ENCODE results near the gene TEF. TPM values are rescaled to one million over a fixed set of nuclear protein-coding genes. Genes with fewer than 3 reads are reported as not detected.

TEF gene
- total and polyA plus RNA-seq, 4 donors: 5.7 to 16.2 (median 10.2) TPM

DNA sequence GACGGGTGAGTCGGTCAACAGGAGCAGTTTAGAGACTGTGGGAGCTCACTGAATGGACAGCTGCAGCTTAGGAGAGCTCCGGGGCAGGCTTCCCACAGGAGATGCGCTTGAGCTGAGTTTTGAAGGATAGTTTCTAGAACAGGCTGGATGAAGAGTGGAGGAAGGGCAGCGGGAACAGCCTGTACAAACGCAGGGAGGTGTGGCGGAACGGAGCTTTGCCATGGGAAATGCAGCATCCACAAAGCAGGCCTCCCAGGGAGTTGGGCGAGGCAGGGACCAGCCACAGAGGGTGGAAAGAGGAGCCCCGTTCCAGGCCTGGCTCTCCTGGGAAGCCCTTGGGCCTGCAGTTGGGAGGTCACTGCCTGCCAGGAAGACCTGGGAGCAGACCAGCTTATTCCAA lies 26.8 kb upstream of the TEF start:
- no peak for DNase-seq (ENCODE audit: low spot score)
- no peak overlapping the region for H3K4me3 ChIP-seq (ENCODE audit: low read depth in 1 of 3, low read length in 3 of 3)
- no peaks in the 10 kb centered on the region for H3K27me3 ChIP-seq (ENCODE audit: control insufficient read depth in 4 of 4, insufficient read depth in 4 of 4, low read length in 3 of 4)
- 85% methylated on average over 10 of the region's 10 CpGs for WGBS
- no peak overlapping the region for H3K27ac ChIP-seq (ENCODE audit: low read depth in 1 of 2, low read length in 2 of 2)
- no peak overlapping the region for H3K9ac ChIP-seq (ENCODE audit: low read depth in 1 of 2, low read length in 2 of 2)
- no peak for TF ChIP-seq HNF4A (conservative IDR thresholded peaks at IDR 0.05)
- no peak for TF ChIP-seq FOXA1 (IDR thresholded peaks at IDR 0.05)
- no peak for TF ChIP-seq TAF1 (conservative IDR thresholded peaks at IDR 0.05)
- TF ChIP-seq HNF4G (IDR thresholded peaks at IDR 0.05): no peak
- no peak for TF ChIP-seq SP1 (IDR thresholded peaks at IDR 0.05)
- TF ChIP-seq RAD21 (IDR thresholded peaks at IDR 0.05): no peak
- H3K9me3 ChIP-seq (ENCODE audit: control insufficient read depth in 4 of 4, low read length in 3 of 4): no peaks in the 10 kb centered on the region
- peaks cover 15 to 77% (median 36%) of the 10 kb centered on the region in 4 donors for H3K36me3 ChIP-seq (ENCODE audit: control insufficient read depth in 4 of 4, insufficient read depth in 3 of 4, low read depth in 1 of 4, low read length in 3 of 4)
- peaks cover 0 to 27% (median 16%) of the 10 kb centered on the region in 4 donors for H3K4me1 ChIP-seq (ENCODE audit: control insufficient read depth in 4 of 4, insufficient read depth in 4 of 4, low read length in 3 of 4)

DNA sequence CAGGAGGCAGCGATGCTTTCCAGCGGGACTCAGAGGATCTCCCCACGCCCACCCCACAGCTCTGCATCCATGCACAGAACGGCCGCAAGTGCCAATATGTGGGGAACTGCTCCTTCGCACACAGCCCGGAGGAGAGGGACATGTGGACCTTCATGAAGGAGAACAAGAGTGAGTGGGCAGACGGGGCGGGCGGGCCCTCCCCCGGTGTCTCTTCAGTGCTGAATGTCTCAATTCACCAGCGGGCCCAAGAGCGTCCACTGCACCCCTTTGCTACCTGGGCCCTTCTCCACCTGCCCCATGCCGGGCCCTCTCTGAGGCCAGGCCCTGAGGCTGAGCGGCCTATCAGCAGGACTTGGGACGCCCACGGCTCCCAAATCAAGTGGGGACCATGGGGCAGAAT lies 25.8 kb upstream of the TEF start:
- Histone ChIP-seq H3K27me3 (ENCODE audit: control insufficient read depth in 4 of 4, insufficient read depth in 4 of 4, low read length in 3 of 4) (no peaks in the 10 kb centered on the region), H3K27ac (ENCODE audit: low read depth in 1 of 2, low read length in 2 of 2) (no peak overlapping the region), H3K36me3 (ENCODE audit: control insufficient read depth in 4 of 4, insufficient read depth in 3 of 4, low read depth in 1 of 4, low read length in 3 of 4) (peaks cover 17 to 68% (median 30%) of the 10 kb centered on the region in 4 donors), H3K9ac (ENCODE audit: low read depth in 1 of 2, low read length in 2 of 2) (no peak overlapping the region), H3K9me3 (ENCODE audit: control insufficient read depth in 4 of 4, low read length in 3 of 4) (no peaks in the 10 kb centered on the region), H3K4me1 (ENCODE audit: control insufficient read depth in 4 of 4, insufficient read depth in 4 of 4, low read length in 3 of 4) (peaks cover 0 to 27% (median 16%) of the 10 kb centered on the region in 4 donors), H3K4me3 (ENCODE audit: low read depth in 1 of 3, low read length in 3 of 3) (no peak overlapping the region)
- TF ChIP-seq, protein P1, sequence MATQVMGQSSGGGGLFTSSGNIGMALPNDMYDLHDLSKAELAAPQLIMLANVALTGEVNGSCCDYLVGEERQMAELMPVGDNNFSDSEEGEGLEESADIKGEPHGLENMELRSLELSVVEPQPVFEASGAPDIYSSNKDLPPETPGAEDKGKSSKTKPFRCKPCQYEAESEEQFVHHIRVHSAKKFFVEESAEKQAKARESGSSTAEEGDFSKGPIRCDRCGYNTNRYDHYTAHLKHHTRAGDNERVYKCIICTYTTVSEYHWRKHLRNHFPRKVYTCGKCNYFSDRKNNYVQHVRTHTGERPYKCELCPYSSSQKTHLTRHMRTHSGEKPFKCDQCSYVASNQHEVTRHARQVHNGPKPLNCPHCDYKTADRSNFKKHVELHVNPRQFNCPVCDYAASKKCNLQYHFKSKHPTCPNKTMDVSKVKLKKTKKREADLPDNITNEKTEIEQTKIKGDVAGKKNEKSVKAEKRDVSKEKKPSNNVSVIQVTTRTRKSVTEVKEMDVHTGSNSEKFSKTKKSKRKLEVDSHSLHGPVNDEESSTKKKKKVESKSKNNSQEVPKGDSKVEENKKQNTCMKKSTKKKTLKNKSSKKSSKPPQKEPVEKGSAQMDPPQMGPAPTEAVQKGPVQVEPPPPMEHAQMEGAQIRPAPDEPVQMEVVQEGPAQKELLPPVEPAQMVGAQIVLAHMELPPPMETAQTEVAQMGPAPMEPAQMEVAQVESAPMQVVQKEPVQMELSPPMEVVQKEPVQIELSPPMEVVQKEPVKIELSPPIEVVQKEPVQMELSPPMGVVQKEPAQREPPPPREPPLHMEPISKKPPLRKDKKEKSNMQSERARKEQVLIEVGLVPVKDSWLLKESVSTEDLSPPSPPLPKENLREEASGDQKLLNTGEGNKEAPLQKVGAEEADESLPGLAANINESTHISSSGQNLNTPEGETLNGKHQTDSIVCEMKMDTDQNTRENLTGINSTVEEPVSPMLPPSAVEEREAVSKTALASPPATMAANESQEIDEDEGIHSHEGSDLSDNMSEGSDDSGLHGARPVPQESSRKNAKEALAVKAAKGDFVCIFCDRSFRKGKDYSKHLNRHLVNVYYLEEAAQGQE (IDR thresholded peaks at IDR 0.05): no peak
- DNase-seq (ENCODE audit: low spot score): no peak
- WGBS: 97% methylated on average over 17 of the region's 17 CpGs

DNA sequence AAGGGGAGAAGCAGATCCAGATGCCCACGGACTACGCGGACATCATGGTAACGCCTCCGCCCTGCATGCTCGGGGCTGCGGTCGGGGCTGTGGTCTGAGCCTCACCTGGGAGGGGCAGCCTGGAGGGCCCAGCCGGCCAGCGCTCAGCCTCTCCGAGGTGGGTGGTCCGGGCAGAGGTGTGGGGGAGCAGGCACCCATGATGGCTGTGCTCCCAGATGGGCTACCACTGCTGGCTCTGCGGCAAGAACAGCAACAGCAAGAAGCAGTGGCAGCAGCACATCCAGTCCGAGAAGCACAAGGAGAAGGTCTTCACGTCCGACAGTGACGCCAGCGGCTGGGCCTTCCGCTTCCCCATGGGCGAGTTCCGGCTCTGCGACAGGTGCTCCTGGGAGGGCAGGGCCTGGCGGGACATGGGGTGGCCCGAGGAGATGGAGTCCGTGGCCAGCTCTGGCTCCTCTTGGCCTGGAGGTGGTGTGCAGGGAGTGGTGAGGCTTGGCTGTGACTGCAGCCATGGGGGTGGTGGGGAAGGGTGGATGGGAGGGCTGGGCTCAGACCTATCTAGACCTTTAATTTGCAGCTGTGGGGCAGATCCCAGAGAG lies 25.2 kb upstream of the TEF start:
- Histone ChIP-seq H3K36me3 (ENCODE audit: control insufficient read depth in 4 of 4, insufficient read depth in 3 of 4, low read depth in 1 of 4, low read length in 3 of 4) (peaks cover 14 to 62% (median 27%) of the 10 kb centered on the region in 4 donors), H3K27me3 (ENCODE audit: control insufficient read depth in 4 of 4, insufficient read depth in 4 of 4, low read length in 3 of 4) (no peaks in the 10 kb centered on the region), H3K9me3 (ENCODE audit: control insufficient read depth in 4 of 4, low read length in 3 of 4) (no peaks in the 10 kb centered on the region), H3K4me1 (ENCODE audit: control insufficient read depth in 4 of 4, insufficient read depth in 4 of 4, low read length in 3 of 4) (peaks cover 0 to 27% (median 16%) of the 10 kb centered on the region in 4 donors), H3K9ac (ENCODE audit: low read depth in 1 of 2, low read length in 2 of 2) (no peak overlapping the region), H3K27ac (ENCODE audit: low read depth in 1 of 2, low read length in 2 of 2) (no peak overlapping the region), H3K4me3 (ENCODE audit: low read depth in 1 of 3, low read length in 3 of 3) (no peak overlapping the region)
- no peak for DNase-seq (ENCODE audit: low spot score)
- WGBS: 94% methylated on average over 25 of the region's 25 CpGs
- TF ChIP-seq NR2F2 (IDR thresholded peaks at IDR 0.05) (no peak), EGR1 (IDR thresholded peaks at IDR 0.05; ENCODE audit: low read depth in 2 of 2) (no peak), RAD21 (IDR thresholded peaks at IDR 0.05) (no peak), HNF4G (IDR thresholded peaks at IDR 0.05) (no peak), SP1 (IDR thresholded peaks at IDR 0.05) (no peak)

DNA sequence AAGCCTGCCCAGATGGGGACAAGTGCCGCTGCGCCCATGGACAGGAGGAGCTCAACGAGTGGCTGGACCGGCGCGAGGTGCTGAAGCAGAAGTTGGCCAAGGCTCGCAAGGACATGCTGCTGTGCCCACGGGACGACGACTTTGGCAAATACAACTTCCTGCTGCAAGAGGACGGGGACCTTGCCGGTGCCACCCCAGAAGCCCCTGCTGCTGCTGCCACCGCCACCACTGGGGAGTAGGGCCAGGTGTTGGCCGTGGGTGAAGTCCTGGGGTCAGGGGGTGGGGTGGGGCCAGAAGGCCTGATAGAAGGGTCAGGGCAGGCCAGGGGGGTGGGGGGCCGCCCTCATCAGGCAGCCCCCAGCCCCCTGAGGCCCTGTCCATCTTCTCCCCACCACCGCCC lies 24.6 kb upstream of the TEF start:
- DNase-seq (ENCODE audit: low spot score): no peak
- Histone ChIP-seq H3K4me1 (ENCODE audit: control insufficient read depth in 4 of 4, insufficient read depth in 4 of 4, low read length in 3 of 4) (peaks cover 0 to 27% (median 16%) of the 10 kb centered on the region in 4 donors), H3K27me3 (ENCODE audit: control insufficient read depth in 4 of 4, insufficient read depth in 4 of 4, low read length in 3 of 4) (no peaks in the 10 kb centered on the region), H3K36me3 (ENCODE audit: control insufficient read depth in 4 of 4, insufficient read depth in 3 of 4, low read depth in 1 of 4, low read length in 3 of 4) (peaks cover 12 to 55% (median 24%) of the 10 kb centered on the region in 4 donors), H3K9ac (ENCODE audit: low read depth in 1 of 2, low read length in 2 of 2) (no peak overlapping the region), H3K27ac (ENCODE audit: low read depth in 1 of 2, low read length in 2 of 2) (no peak overlapping the region), H3K9me3 (ENCODE audit: control insufficient read depth in 4 of 4, low read length in 3 of 4) (no peaks in the 10 kb centered on the region), H3K4me3 (ENCODE audit: low read depth in 1 of 3, low read length in 3 of 3) (no peak overlapping the region)
- TF ChIP-seq FOXA1 (IDR thresholded peaks at IDR 0.05) (no peak), YY1 (IDR thresholded peaks at IDR 0.05) (no peak), SP1 (IDR thresholded peaks at IDR 0.05) (no peak), TAF1 (conservative IDR thresholded peaks at IDR 0.05) (no peak), RXRA (IDR thresholded peaks at IDR 0.05) (no peak), JUND (IDR thresholded peaks at IDR 0.05) (no peak)
- TF ChIP-seq, protein P2, sequence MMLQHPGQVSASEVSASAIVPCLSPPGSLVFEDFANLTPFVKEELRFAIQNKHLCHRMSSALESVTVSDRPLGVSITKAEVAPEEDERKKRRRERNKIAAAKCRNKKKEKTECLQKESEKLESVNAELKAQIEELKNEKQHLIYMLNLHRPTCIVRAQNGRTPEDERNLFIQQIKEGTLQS (IDR thresholded peaks at IDR 0.05): no peak
- 93% methylated on average over 16 of the region's 16 CpGs for WGBS
